Fibroblast of mammary gland (primary cell): ENCODE results near the gene HS2ST1.

Experiments used
- DNase-seq: peaks from one replicate; pipeline ENCODE4 v3.0.0-alpha.2; 2010; ENCODE audit warnings: low read depth
- H3K4me3 ChIP-seq: 2 replicates; pipeline ENCODE4 v1.5.1; 2011; ENCODE audit warnings: low read depth, mild to moderate bottlenecking, low read length, moderate library complexity; ENCODE audit not compliant: control insufficient read depth
- CTCF ChIP-seq: conservative IDR thresholded peaks from 2 replicates; pipeline ENCODE4 v1.5.1; 2011; ENCODE audit warnings: low read depth, low read length, inconsistent platforms; ENCODE audit not compliant: control insufficient read depth, insufficient read depth

The HS2ST1 gene

GRCh38 chr1:86924324-86924960 is 10.0 kb downstream of the HS2ST1 start:
- no peak for DNase-seq
- no peak for TF ChIP-seq CTCF
- no peak overlapping the region for H3K4me3 ChIP-seq

GRCh38 chr1:86925742-86926141 is 11.3 kb downstream of the HS2ST1 start:
- no peak overlapping the region for H3K4me3 ChIP-seq
- no peak for DNase-seq
- TF ChIP-seq CTCF = no peak

GRCh38 chr1:86926883-86927282 is 12.4 kb downstream of the HS2ST1 start:
- TF ChIP-seq CTCF = no peak
- no peak overlapping the region for H3K4me3 ChIP-seq
- DNase-seq = no peak

GRCh38 chr1:86928819-86929218 is 14.4 kb downstream of the HS2ST1 start:
- no peak for TF ChIP-seq CTCF
- H3K4me3 ChIP-seq = no peak overlapping the region
- DNase-seq = no peak

- no peak for DNase-seq
- no peak overlapping the region for H3K4me3 ChIP-seq
- TF ChIP-seq CTCF = no peak
These were observed 18.6 kb downstream of the HS2ST1 start for GRCh38 chr1:86933051-86933450.

- no peak for DNase-seq
- no peak for TF ChIP-seq CTCF
- no peak overlapping the region for H3K4me3 ChIP-seq
These were observed 19.3 kb downstream of the HS2ST1 start for GRCh38 chr1:86933562-86934377.

- no peak overlapping the region for H3K4me3 ChIP-seq
- no peak for TF ChIP-seq CTCF
- peak; percentile 56 for DNase-seq
These were observed 24.0 kb downstream of the HS2ST1 start for GRCh38 chr1:86938450-86938849.
